IMR-90 (cell line): ENCODE results near the gene TNFAIP8L1. TPM values are rescaled to one million over a fixed set of nuclear protein-coding genes. Genes with fewer than 3 reads are reported as not detected.

Experiments used
- ATAC-seq: fragments of 200-7000 bp; cut with Tn5 transposase; 2 replicates; pipeline ENCODE4 v1.9.1; 2020; ENCODE audit warnings: low read depth, mild to moderate bottlenecking, moderate library complexity
- BruUV-seq: library from RNA; stranded (reverse); fragments of 400-500 nt; replicated peaks from 2 replicates; lab custom pipeline; 2021; lab: Mats Ljungman, UMichigan
- CTCF ChIA-PET: fragments of 300-600 bp; formaldehyde crosslinking; extraction: SDS; loops from one replicate; lab custom pipeline; 2021; ENCODE audit warnings: antibody characterized with exemption; lab: Yijun Ruan, JAX
- POLR2A ChIA-PET: fragments of 300-600 bp; sonication (Branson Sonifier 250); formaldehyde crosslinking; loops from one replicate; lab custom pipeline; 2022; ENCODE audit warnings: antibody characterized with exemption; ENCODE audit not compliant: unreplicated experiment; lab: Charles Lee
- DNase-seq: peaks from one replicate; pipeline ENCODE4 v3.0.0; 2013
- H2AFZ ChIP-seq: replicated peaks from 2 replicates; pipeline ENCODE3; 2013; ENCODE audit warnings: low read length, mild to moderate bottlenecking; ENCODE audit not compliant: poor library complexity
- H2AK5ac ChIP-seq: 2 replicates; pipeline ENCODE4 v1.6.1; 2013; ENCODE audit warnings: low read depth, low read length, inconsistent platforms
- H2AK9ac ChIP-seq: replicated peaks from 2 replicates; pipeline ENCODE3; 2013; ENCODE audit warnings: mild to moderate bottlenecking, low read depth, low read length, moderate library complexity; ENCODE audit not compliant: poor library complexity
- H2BK120ac ChIP-seq: 2 replicates; pipeline ENCODE4 v1.6.1; 2013; ENCODE audit warnings: low read depth, low read length, inconsistent platforms
- H2BK15ac ChIP-seq: 3 replicates; pipeline ENCODE4 v1.6.1; 2013; ENCODE audit warnings: low read depth, low read length, inconsistent platforms
- H2BK20ac ChIP-seq: 2 replicates; pipeline ENCODE4 v1.6.1; 2013; ENCODE audit warnings: low read depth, mild to moderate bottlenecking, inconsistent platforms, low read length, moderate library complexity
- H2BK5ac ChIP-seq: 2 replicates; pipeline ENCODE4 v1.6.1; 2013; ENCODE audit warnings: mild to moderate bottlenecking, low read depth, low read length, inconsistent platforms; ENCODE audit not compliant: poor library complexity, severe bottlenecking
- H3K14ac ChIP-seq: replicated peaks from 2 replicates; pipeline ENCODE4 v1.6.1; 2013; ENCODE audit warnings: low read depth, low read length, inconsistent platforms
- H3K18ac ChIP-seq: 2 replicates; pipeline ENCODE4 v1.6.1; 2013; ENCODE audit warnings: low read depth, low read length, control low read depth
- H3K23ac ChIP-seq: 2 replicates; pipeline ENCODE4 v1.6.1; 2013; ENCODE audit warnings: low read depth, low read length, inconsistent platforms
- H3K27ac ChIP-seq: 2 replicates; pipeline ENCODE4 v1.5.1; 2013; ENCODE audit warnings: mild to moderate bottlenecking, control low read depth, low read length; ENCODE audit not compliant: insufficient read depth
- H3K27me3 ChIP-seq: 2 replicates; pipeline ENCODE4 v1.6.1; 2013; ENCODE audit warnings: low read length; ENCODE audit not compliant: control insufficient read depth, insufficient read depth
- H3K36me3 ChIP-seq: 2 replicates; pipeline ENCODE4 v1.6.1; 2013; ENCODE audit warnings: low read length, mixed read lengths; ENCODE audit not compliant: control insufficient read depth, insufficient read depth
- H3K4ac ChIP-seq: 2 replicates; pipeline ENCODE4 v1.6.1; 2013; ENCODE audit warnings: low read depth, low read length, inconsistent platforms
- H3K4me1 ChIP-seq: 2 replicates; pipeline ENCODE4 v1.6.1; 2013; ENCODE audit warnings: low read length, mixed read lengths; ENCODE audit not compliant: control insufficient read depth, insufficient read depth
- H3K4me2 ChIP-seq: 2 replicates; pipeline ENCODE4 v1.6.1; 2013; ENCODE audit warnings: low read depth, mild to moderate bottlenecking, control low read depth, low read length, moderate library complexity
- H3K4me3 ChIP-seq: 2 replicates; pipeline ENCODE4 v1.5.1; 2013; ENCODE audit warnings: low read depth, mild to moderate bottlenecking, control low read depth, low read length, moderate library complexity; ENCODE audit not compliant: insufficient read depth
- H3K56ac ChIP-seq: 2 replicates; pipeline ENCODE4 v1.6.1; 2013; ENCODE audit warnings: low read length, inconsistent platforms; ENCODE audit not compliant: insufficient read depth; ENCODE audit errors: extremely low read depth
- H3K79me1 ChIP-seq, 2 experiments: 2 replicates each; pipeline ENCODE4 v1.6.1; 2013; ENCODE audit warnings: low read length in 2 of 2, inconsistent platforms in 1 of 2, low read depth in 1 of 2
- H3K9ac ChIP-seq: 2 replicates; pipeline ENCODE4 v1.6.1; 2013; ENCODE audit warnings: low read depth, low read length, control low read depth
- H3K9me1 ChIP-seq: 2 replicates; pipeline ENCODE4 v1.6.1; 2013; ENCODE audit warnings: low read length, inconsistent platforms; ENCODE audit not compliant: insufficient read depth
- H3K9me3 ChIP-seq: 2 replicates; pipeline ENCODE4 v1.6.1; 2013; ENCODE audit warnings: low read length; ENCODE audit not compliant: control insufficient read depth, insufficient read depth
- H4K20me1 ChIP-seq: 2 replicates; pipeline ENCODE4 v1.6.1; 2013; ENCODE audit warnings: low read length, inconsistent platforms; ENCODE audit not compliant: insufficient read depth
- H4K5ac ChIP-seq: 2 replicates; pipeline ENCODE4 v1.6.1; 2013; ENCODE audit warnings: mild to moderate bottlenecking, low read depth, low read length, control low read depth
- H4K8ac ChIP-seq, 2 experiments: 2 replicates each; pipeline ENCODE4 v1.6.1; 2013; ENCODE audit warnings: low read depth in 2 of 2, low read length in 2 of 2, control low read depth in 1 of 2, inconsistent platforms in 1 of 2
- H4K91ac ChIP-seq: 2 replicates; pipeline ENCODE4 v1.6.1; 2013; ENCODE audit warnings: low read depth, low read length, inconsistent platforms; ENCODE audit not compliant: insufficient read depth
- BHLHE40 ChIP-seq: fragments of 150-350 bp; IDR thresholded peaks from 2 replicates; pipeline ENCODE4 v1.6.1; 2016; ENCODE audit warnings: mild to moderate bottlenecking, low read depth, low read length
- CEBPB ChIP-seq: IDR thresholded peaks from 2 replicates; pipeline ENCODE4 v1.6.1; 2012; ENCODE audit warnings: low read depth, low read length, improper control_type of control experiment
- CHD1 ChIP-seq: IDR thresholded peaks from 2 replicates; pipeline ENCODE4 v1.6.1; 2012; ENCODE audit warnings: low read depth, low read length, improper control_type of control experiment
- FOS ChIP-seq: fragments of 150-350 bp; IDR thresholded peaks from 2 replicates; pipeline ENCODE4 v1.6.1; 2016; ENCODE audit warnings: low read depth, low read length
- MAFK ChIP-seq: IDR thresholded peaks from 2 replicates; pipeline ENCODE4 v1.6.1; 2012; ENCODE audit warnings: low read depth, low read length, improper control_type of control experiment
- MAZ ChIP-seq: IDR thresholded peaks from 2 replicates; pipeline ENCODE4 v1.6.1; 2012; ENCODE audit warnings: low read depth, mild to moderate bottlenecking, low read length, improper control_type of control experiment, moderate library complexity, borderline replicate concordance
- MXI1 ChIP-seq: IDR thresholded peaks from 2 replicates; pipeline ENCODE4 v1.6.1; 2012; ENCODE audit warnings: low read depth, mild to moderate bottlenecking, low read length, moderate library complexity, borderline replicate concordance
- POLR2A ChIP-seq: IDR thresholded peaks from 2 replicates; pipeline ENCODE4 v1.6.1; 2012; ENCODE audit warnings: mild to moderate bottlenecking, low read depth, low read length
- RAD21 ChIP-seq: IDR thresholded peaks from 2 replicates; pipeline ENCODE4 v1.6.1; 2012; ENCODE audit warnings: low read length, improper control_type of control experiment
- RCOR1 ChIP-seq: IDR thresholded peaks from 2 replicates; pipeline ENCODE4 v1.6.1; 2012; ENCODE audit warnings: mild to moderate bottlenecking, low read length, improper control_type of control experiment; ENCODE audit not compliant: insufficient replicate concordance
- RFX5 ChIP-seq: IDR thresholded peaks from 2 replicates; pipeline ENCODE4 v1.8.0; 2012; ENCODE audit warnings: low read depth, mild to moderate bottlenecking, low read length, moderate library complexity
- SMC3 ChIP-seq: fragments of 150-350 bp; IDR thresholded peaks from 2 replicates; pipeline ENCODE4 v1.6.1; 2016; ENCODE audit warnings: low read depth, mild to moderate bottlenecking, antibody characterized with exemption, low read length, moderate library complexity
- WGBS, 2 experiments: methylation state at CpG; one replicate each; pipeline versions ENCODE4 v1.1.5 to v1.1.7; 2013; ENCODE audit warnings: missing lambda C conversion rate in 2 of 2; ENCODE audit not compliant: insufficient read length in 1 of 2; ENCODE audit errors: extremely low coverage in 2 of 2; 5-methylcytosine and 5-hydroxymethylcytosine counted together
- dilution Hi-C: fragments of 300-500 bp; cut with HindIII; formaldehyde crosslinking; loops from one replicate; pipeline ENCODE4 v1.14.3; 2018; ENCODE audit warnings: low sequenced_read_pairs; ENCODE audit not compliant: unreplicated experiment
- in situ Hi-C: fragments of 300-500 bp; cut with MboI; formaldehyde crosslinking; loops from 3 replicates; pipeline ENCODE4 v1.14.3; 2019; ENCODE audit warnings: low sequenced_read_pairs, inconsistent platforms, mixed read lengths
- intact Hi-C: fragments of 100-400 bp; cut with micrococcal nuclease; formaldehyde crosslinking; loops from 2 replicates; pipeline ENCODE4 v1.10.0; 2022
- polyA plus RNA-seq, 3 experiments: library from polyadenylated mRNA; depleted of rRNA; stranded (reverse); fragments of >200 nt; gene quantifications; 2 replicates each; pipeline ENCODE4 v1.2.3, GENCODE V29; 2012; ENCODE audit warnings: low replicate concordance in 1 of 3
- total RNA-seq: library from RNA; depleted of rRNA; stranded (reverse); fragments of >200 nt; gene quantifications from 2 replicates; pipeline ENCODE4 v1.2.3, GENCODE V29; 2012
- TF ChIP-seq, protein P1 (sequence below): conservative IDR thresholded peaks from 2 replicates; pipeline ENCODE4 v1.5.1; 2012; ENCODE audit warnings: mild to moderate bottlenecking, low read depth, low read length, improper control_type of control experiment
- TF ChIP-seq, protein P2 (sequence below): fragments of 150-350 bp; IDR thresholded peaks from 2 replicates; pipeline ENCODE4 v1.6.1; 2017; ENCODE audit warnings: mild to moderate bottlenecking, antibody characterized with exemption, low read length, low read depth

TNFAIP8L1 gene
- total and polyA plus RNA-seq, 2 of the 4 experiments (the other 2 are of a cell fraction) = 2.5 to 6.0 TPM

DNA sequence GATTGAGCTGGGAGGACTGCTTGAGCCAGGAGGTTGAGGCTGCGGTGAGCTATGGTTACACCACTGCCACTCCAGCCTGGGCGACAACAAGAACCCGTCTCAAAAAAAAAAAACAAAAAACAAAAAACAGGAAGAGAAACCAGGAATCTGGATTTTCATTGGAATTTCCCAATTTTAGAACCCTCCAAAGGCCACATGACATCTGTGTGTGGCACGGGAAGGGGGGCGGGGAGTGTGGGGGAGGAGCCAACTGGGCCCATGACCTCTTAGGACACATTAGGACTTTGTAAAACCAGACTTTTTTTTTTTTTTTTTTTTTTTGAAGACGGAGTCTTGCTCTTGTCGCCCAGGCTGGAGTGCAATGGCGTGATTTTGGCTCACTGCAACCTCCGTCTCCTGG, 52.1 kb downstream of the TNFAIP8L1 start:
- Histone ChIP-seq H3K9ac (no peak overlapping the region), H3K4me3 (no peak overlapping the region), H3K4me2 (no peak overlapping the region), H3K18ac (no peak overlapping the region), H2BK120ac (no peak overlapping the region), H2BK5ac (no peak overlapping the region), H3K9me3 (no peaks in the 10 kb centered on the region), H3K27ac (no peak overlapping the region), H2BK20ac (no peak overlapping the region), H4K5ac (no peak overlapping the region), H2AFZ (no peak overlapping the region), H4K20me1 (peaks cover 6% of the 10 kb centered on the region; the same call in 1 of the 2 replicates), H3K4ac (no peak overlapping the region), H2BK15ac (no peak overlapping the region), H3K4me1 (peaks cover 5% of the 10 kb centered on the region), H3K79me1 (peaks cover 0 to 37% of the 10 kb centered on the region in 2 experiments; a peak in 3 of 4 replicates), H3K23ac (no peak overlapping the region), H3K14ac (no peak overlapping the region), H2AK5ac (no peak overlapping the region), H3K56ac (no peak overlapping the region), H2AK9ac (no peak overlapping the region), H3K27me3 (no peaks in the 10 kb centered on the region), H4K91ac (no peak overlapping the region), H4K8ac (no peak overlapping the region), H3K36me3 (peaks cover 72% of the 10 kb centered on the region), H3K9me1 (peaks cover 4% of the 10 kb centered on the region)
- no peak for TF ChIP-seq BHLHE40
- TF ChIP-seq CEBPB = no peak
- TF ChIP-seq SMC3 = no peak
- TF ChIP-seq MAFK = no peak
- no peak for TF ChIP-seq RAD21
- no peak for TF ChIP-seq RFX5
- TF ChIP-seq MAZ = no peak
- no peak for TF ChIP-seq MXI1
- TF ChIP-seq POLR2A = no peak
- TF ChIP-seq, protein P1, sequence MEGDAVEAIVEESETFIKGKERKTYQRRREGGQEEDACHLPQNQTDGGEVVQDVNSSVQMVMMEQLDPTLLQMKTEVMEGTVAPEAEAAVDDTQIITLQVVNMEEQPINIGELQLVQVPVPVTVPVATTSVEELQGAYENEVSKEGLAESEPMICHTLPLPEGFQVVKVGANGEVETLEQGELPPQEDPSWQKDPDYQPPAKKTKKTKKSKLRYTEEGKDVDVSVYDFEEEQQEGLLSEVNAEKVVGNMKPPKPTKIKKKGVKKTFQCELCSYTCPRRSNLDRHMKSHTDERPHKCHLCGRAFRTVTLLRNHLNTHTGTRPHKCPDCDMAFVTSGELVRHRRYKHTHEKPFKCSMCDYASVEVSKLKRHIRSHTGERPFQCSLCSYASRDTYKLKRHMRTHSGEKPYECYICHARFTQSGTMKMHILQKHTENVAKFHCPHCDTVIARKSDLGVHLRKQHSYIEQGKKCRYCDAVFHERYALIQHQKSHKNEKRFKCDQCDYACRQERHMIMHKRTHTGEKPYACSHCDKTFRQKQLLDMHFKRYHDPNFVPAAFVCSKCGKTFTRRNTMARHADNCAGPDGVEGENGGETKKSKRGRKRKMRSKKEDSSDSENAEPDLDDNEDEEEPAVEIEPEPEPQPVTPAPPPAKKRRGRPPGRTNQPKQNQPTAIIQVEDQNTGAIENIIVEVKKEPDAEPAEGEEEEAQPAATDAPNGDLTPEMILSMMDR = no peak
- TF ChIP-seq CHD1 = no peak
- TF ChIP-seq, protein P2, sequence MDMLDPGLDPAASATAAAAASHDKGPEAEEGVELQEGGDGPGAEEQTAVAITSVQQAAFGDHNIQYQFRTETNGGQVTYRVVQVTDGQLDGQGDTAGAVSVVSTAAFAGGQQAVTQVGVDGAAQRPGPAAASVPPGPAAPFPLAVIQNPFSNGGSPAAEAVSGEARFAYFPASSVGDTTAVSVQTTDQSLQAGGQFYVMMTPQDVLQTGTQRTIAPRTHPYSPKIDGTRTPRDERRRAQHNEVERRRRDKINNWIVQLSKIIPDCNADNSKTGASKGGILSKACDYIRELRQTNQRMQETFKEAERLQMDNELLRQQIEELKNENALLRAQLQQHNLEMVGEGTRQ = no peak
- no peak for TF ChIP-seq RCOR1
- no peak for TF ChIP-seq FOS
- DNase-seq (no peak), ATAC-seq (no peak)
- intact Hi-C loops (no loop called here), dilution Hi-C loops (no loop called here), in situ Hi-C loops (no loop called here)
- ChIA-PET POLR2A (no interaction called here), CTCF (interaction anchor here (0.6 kb wide), 1 partner anchor 21 kb away, joined by 3 read pairs; the partner anchor contains the start of gene MYDGF)
- no TSS peak for BruUV-seq
- 100% methylated on average over 1 of the region's 9 CpGs; no CpG with 5 or more reads in 1 of the 2 experiments for WGBS, 2 experiments
